H1 (cell line): ENCODE measurements around the gene UCN3. TPM values are rescaled to one million over a fixed set of nuclear protein-coding genes. Genes with fewer than 3 reads are reported as not detected.

Experiments used
- HDAC2 ChIP-seq, 2 experiments: fragments of 300-600 bp in 1 of 2; sonication (generic) in 1 of 2; IDR thresholded peaks; 2 replicates each; pipeline ENCODE4 v1.6.1; 2011 to 2012; ENCODE audit warnings: low read depth in 2 of 2, low read length in 2 of 2, mild to moderate bottlenecking in 2 of 2, moderate library complexity in 2 of 2, borderline replicate concordance in 1 of 2, inconsistent platforms in 1 of 2
- KDM5A ChIP-seq: fragments of 200-600 bp; IDR thresholded peaks from 2 replicates; pipeline ENCODE4 v1.7.1; 2012; ENCODE audit warnings: mild to moderate bottlenecking, low read length, inconsistent platforms, mixed read lengths
- RXRA ChIP-seq: IDR thresholded peaks from 2 replicates; pipeline ENCODE4 v1.6.1; 2011; ENCODE audit warnings: low read depth, mild to moderate bottlenecking, low read length, moderate library complexity; ENCODE audit not compliant: insufficient read depth
- TAF7 ChIP-seq: optimal IDR thresholded peaks from 2 replicates; pipeline ENCODE3; 2011; ENCODE audit warnings: low read depth, mild to moderate bottlenecking, inconsistent platforms, low read length, moderate library complexity, borderline replicate concordance
- YY1 ChIP-seq: IDR thresholded peaks from 2 replicates; pipeline ENCODE4 v1.6.1; 2011; ENCODE audit warnings: low read depth, mild to moderate bottlenecking, low read length
- polyA plus RNA-seq, 7 experiments: library from polyadenylated mRNA; depleted of rRNA in 3 of 7; stranded (reverse) in 5 of 7; unstranded in 2 of 7; fragments of >200 nt in 5 of 7; fragments of 200-250 nt in 2 of 7; gene quantifications; 1 replicate in 5 of 7; 2 replicates in 1 of 7; 4 replicates in 1 of 7; pipeline versions ENCODE4 v1.2.1 to v1.2.3, GENCODE V29; 2011 to 2013; ENCODE audit warnings: missing spikeins in 2 of 7, mixed read lengths in 2 of 7
- total RNA-seq: library from RNA; stranded (reverse); fragmentation: NEBNext Ultra II Directional; extraction: Animal tissue kit (Norgen Biotek cat#: 25700); gene quantifications from 2 replicates; pipeline ENCODE4 v1.2.1, GENCODE V29; 2021

Gene UCN3
- total and polyA plus RNA-seq, 2 of the 8 experiments (the other 6 are each of a cell fraction or from before 2014, with no cell fraction given): not detected

GRCh38 chr10:5423771-5424170 lies 59.0 kb downstream of the UCN3 start (continued):
- TF ChIP-seq TAF7: no peak
- TF ChIP-seq HDAC2 (IDR thresholded peaks at IDR 0.05; ENCODE audit: borderline replicate concordance in 1 of 2, low read depth in 2 of 2, low read length in 2 of 2): no peak
- no peak for TF ChIP-seq RXRA
- TF ChIP-seq YY1: no peak
- TF ChIP-seq KDM5A: no peak

Other genes with a start within 250 kb of the UCN3 start
- not detected in 2 replicates for gene AKR1C8, start 179.8 kb upstream of the UCN3 start, total RNA-seq
- not detected in 2 replicates for gene AKR1C8, start 179.8 kb upstream of the UCN3 start, polyA plus RNA-seq (2011; rRNA removed)
- not detected in 2 replicates for gene AKR1C4, start 168.1 kb upstream of the UCN3 start, total RNA-seq
- not detected in 2 replicates for gene AKR1C4, start 168.1 kb upstream of the UCN3 start, polyA plus RNA-seq (2011; rRNA removed)
- gene TUBAL3, start 39.9 kb downstream of the UCN3 start, total RNA-seq: not detected in 2 replicates
- gene TUBAL3, start 39.9 kb downstream of the UCN3 start, polyA plus RNA-seq (2011; rRNA removed): 0.05 and 0.17 TPM in 2 replicates
- gene NET1, start 47.6 kb downstream of the UCN3 start, total RNA-seq: 109 and 117 TPM in 2 replicates
- gene NET1, start 47.6 kb downstream of the UCN3 start, polyA plus RNA-seq (2011; rRNA removed): 21.5 and 24.3 TPM in 2 replicates
- 0.38 TPM in 1 of 2 replicates, not detected in the other for gene CALML5, start 134.6 kb downstream of the UCN3 start, total RNA-seq
- 0.09 TPM in 1 of 2 replicates, not detected in the other for gene CALML5, start 134.6 kb downstream of the UCN3 start, polyA plus RNA-seq (2011; rRNA removed)
- not detected in 2 replicates for gene CALML3, start 160.0 kb downstream of the UCN3 start, total RNA-seq
- gene CALML3, start 160.0 kb downstream of the UCN3 start, polyA plus RNA-seq (2011; rRNA removed): not detected in 2 replicates